ENCODE measurements around the gene MTHFD2. TPM values are rescaled to one million over a fixed set of nuclear protein-coding genes. Genes with fewer than 3 reads are reported as not detected.

The MTHFD2 gene
- total RNA-seq, 4 donors from 2014 or later: 9.0 to 34.8 (median 20.9) TPM

DNA sequence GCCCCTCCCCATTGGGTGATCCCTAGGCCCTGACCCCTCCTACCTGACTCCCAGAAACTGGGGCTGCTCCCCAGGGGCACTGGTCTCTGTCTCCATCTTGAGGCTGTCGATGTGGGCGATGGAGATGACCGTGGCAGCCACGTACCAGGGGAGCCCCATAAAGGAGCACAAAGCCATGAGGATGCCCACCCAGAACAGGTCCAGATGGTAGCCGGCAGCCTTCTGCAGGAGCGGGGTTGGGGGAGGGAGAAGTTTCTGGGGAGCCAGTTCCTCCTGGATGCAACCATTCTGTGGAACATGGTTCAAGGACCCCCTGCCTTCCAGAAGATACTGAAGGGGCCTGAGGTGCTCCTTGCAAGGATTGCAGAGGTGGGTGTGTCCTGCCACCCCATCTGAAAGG, 34.0 kb downstream of the MTHFD2 start:
- intact Hi-C loops (cut with DNase I): no loop called here
- 89 to 93% methylated on average over 4 to 6 of the region's 6 CpGs for WGBS, 2 donors
- Histone ChIP-seq H3K36me3 (peaks cover 0 to 4% of the 10 kb centered on the region in 2 donors), H3K4me1 (no peaks in the 10 kb centered on the region), H3K9me3 (no peaks in the 10 kb centered on the region), H3K27me3 (no peaks in the 10 kb centered on the region), H3K4me3 (replicated peaks in 1 of 3) (no peak overlapping the region), H3K27ac (no peak overlapping the region)
- TF ChIP-seq, protein P1, sequence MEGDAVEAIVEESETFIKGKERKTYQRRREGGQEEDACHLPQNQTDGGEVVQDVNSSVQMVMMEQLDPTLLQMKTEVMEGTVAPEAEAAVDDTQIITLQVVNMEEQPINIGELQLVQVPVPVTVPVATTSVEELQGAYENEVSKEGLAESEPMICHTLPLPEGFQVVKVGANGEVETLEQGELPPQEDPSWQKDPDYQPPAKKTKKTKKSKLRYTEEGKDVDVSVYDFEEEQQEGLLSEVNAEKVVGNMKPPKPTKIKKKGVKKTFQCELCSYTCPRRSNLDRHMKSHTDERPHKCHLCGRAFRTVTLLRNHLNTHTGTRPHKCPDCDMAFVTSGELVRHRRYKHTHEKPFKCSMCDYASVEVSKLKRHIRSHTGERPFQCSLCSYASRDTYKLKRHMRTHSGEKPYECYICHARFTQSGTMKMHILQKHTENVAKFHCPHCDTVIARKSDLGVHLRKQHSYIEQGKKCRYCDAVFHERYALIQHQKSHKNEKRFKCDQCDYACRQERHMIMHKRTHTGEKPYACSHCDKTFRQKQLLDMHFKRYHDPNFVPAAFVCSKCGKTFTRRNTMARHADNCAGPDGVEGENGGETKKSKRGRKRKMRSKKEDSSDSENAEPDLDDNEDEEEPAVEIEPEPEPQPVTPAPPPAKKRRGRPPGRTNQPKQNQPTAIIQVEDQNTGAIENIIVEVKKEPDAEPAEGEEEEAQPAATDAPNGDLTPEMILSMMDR (IDR thresholded peaks at IDR 0.05): no peak
- TF ChIP-seq POLR2A (IDR thresholded peaks at IDR 0.05): no peak
- DNase-seq: no peak

DNA sequence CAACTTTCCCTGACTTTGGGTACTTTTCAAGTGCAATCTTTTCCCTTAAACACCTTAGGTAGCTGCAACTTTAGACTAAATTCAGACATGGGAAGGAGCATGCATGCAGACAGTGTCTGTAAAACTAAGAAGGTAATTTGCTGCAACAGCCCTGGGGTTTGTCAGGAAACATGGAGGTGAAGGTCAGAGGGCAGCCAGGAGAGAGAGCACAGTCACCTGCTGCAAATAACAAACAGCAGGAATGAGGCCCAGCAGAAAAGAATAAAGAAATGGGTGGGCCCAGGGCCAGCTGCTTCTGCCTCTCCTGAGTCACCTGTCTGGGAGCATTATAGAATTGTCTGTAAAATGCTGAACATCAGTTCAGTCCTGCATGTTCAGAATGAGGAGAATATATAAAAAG, 35.2 kb downstream of the MTHFD2 start:
- intact Hi-C loops (cut with DNase I): no loop called here
- Histone ChIP-seq H3K27ac (no peak overlapping the region), H3K4me3 (replicated peaks in 1 of 3) (no peak overlapping the region), H3K27me3 (no peaks in the 10 kb centered on the region), H3K4me1 (no peaks in the 10 kb centered on the region), H3K9me3 (no peaks in the 10 kb centered on the region), H3K36me3 (peaks cover 0 to 4% of the 10 kb centered on the region in 2 donors)
- TF ChIP-seq POLR2A (IDR thresholded peaks at IDR 0.05): no peak
- TF ChIP-seq, protein P1 (IDR thresholded peaks at IDR 0.05): no peak
- DNase-seq: no peak

GRCh38 chr2:74235041-74235440, 36.6 kb downstream of the MTHFD2 start:
- Histone ChIP-seq H3K4me1 (no peaks in the 10 kb centered on the region), H3K36me3 (peaks cover 0 to 4% of the 10 kb centered on the region in 2 donors), H3K27ac (no peak overlapping the region), H3K27me3 (no peaks in the 10 kb centered on the region), H3K9me3 (no peaks in the 10 kb centered on the region), H3K4me3 (replicated peaks in 1 of 3) (no peak overlapping the region)
- WGBS, 2 donors: 96 to 98% methylated on average over 5 of the region's 5 CpGs
- no peak for DNase-seq
- TF ChIP-seq POLR2A (IDR thresholded peaks at IDR 0.05): no peak
- TF ChIP-seq, protein P1 (IDR thresholded peaks at IDR 0.05): no peak
- intact Hi-C loops (cut with DNase I): no loop called here

GRCh38 chr2:74238879-74239278, 40.5 kb downstream of the MTHFD2 start:
- Histone ChIP-seq H3K9me3 (no peaks in the 10 kb centered on the region), H3K36me3 (peaks cover 0 to 4% of the 10 kb centered on the region in 2 donors), H3K27ac (no peak overlapping the region), H3K27me3 (no peaks in the 10 kb centered on the region), H3K4me3 (replicated peaks in 1 of 3) (no peak overlapping the region), H3K4me1 (no peaks in the 10 kb centered on the region)
- DNase-seq: no peak
- TF ChIP-seq, protein P1 (IDR thresholded peaks at IDR 0.05): no peak
- no peak for TF ChIP-seq POLR2A (IDR thresholded peaks at IDR 0.05)
- intact Hi-C loops (cut with DNase I): no loop called here
- WGBS, 2 donors: 91 to 93% methylated on average over 2 of the region's 2 CpGs

DNA sequence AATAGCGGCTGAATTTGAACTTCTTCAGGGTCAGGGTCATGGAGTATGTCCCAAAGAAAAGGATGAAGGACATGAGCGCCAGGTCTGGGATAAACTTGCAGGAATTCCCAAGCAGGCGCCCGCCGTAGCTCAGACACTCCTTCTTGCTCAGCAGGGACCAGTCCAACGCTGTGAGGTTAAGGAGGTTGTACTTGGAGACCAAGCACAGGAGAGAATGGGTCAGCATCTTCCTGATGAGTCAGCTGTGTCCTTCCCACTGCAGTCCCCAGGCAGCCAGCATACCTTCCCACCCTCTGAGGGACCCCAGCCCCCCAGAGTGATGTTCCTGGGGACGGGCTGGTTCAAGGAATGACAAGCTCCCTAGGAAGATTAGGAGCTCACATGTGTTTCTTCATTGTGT, 40.9 kb downstream of the MTHFD2 start:
- H3K36me3 ChIP-seq: peaks cover 0 to 4% of the 10 kb centered on the region in 2 donors
- no peak overlapping the region for H3K4me3 ChIP-seq (replicated peaks in 1 of 3)
- 83 to 87% methylated on average over 7 of the region's 7 CpGs for WGBS, 2 donors
- no peaks in the 10 kb centered on the region for H3K27me3 ChIP-seq
- DNase-seq: no peak
- H3K27ac ChIP-seq: no peak overlapping the region
- H3K4me1 ChIP-seq: no peaks in the 10 kb centered on the region
- H3K9me3 ChIP-seq: no peaks in the 10 kb centered on the region
- intact Hi-C loops (cut with DNase I): no loop called here
- TF ChIP-seq, protein P1 (IDR thresholded peaks at IDR 0.05): no peak
- TF ChIP-seq POLR2A (IDR thresholded peaks at IDR 0.05): no peak
